MM.1S (cell line): ENCODE results near the gene SERINC4.

Source experiments
- CTCF ChIP-seq: fragments of 300-600 bp; sonication (generic); IDR thresholded peaks from 2 replicates; pipeline ENCODE4 v1.5.1; 2016; ENCODE audit warnings: antibody characterized with exemption, low read length, mixed read lengths
- EZH2 ChIP-seq: fragments of 300-600 bp; sonication (generic); optimal IDR thresholded peaks from 2 replicates; pipeline ENCODE3; 2017; ENCODE audit warnings: low read depth, mild to moderate bottlenecking, antibody characterized with exemption, low read length, mixed read lengths

DNA sequence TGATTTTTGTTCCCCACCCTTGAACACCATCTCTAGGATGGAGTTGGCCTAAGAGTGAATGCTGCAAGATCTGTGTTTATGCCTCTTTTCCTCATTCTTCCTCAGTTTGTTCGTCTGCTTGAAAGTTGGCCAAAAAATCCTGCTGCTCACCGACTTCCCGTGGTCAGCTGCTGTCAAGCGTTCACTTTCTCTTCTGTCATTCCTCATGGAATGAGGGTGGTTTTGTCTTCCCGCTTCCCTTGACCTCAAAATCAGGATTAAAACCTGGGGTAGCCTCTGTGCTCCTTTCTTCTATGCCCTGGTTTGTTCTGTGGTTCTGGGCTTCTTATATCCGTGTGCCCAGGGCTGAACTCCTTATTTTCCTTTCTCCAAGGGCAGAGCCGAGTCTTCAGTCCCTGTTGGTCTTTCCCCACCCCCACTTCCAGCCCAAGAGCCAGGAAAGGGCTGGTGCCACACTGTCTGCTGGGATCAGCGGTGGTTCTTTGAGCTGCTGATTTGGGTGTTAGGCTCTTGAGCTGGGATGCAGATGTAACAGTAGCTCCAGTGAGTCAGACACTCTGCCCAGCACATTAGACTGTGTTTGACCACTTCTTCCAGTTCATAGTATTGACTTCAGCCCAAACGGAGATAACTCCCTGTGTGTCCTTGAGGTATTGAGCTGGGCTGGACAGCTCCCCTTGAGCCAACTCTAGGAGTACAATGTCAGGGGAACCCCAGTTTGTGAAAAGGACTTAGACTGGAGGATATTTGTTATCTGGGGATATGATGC, 5.6 kb downstream of the SERINC4 start:
- TF ChIP-seq CTCF (no peak), EZH2 (no peak)
